Stimulated activated CD4-positive, alpha-beta T cell treated with anti-CD3 and anti-CD28 coated beads, Interleukin-15, amount 100 ng/mL, for 24 hours (primary cell): Measurements from ENCODE around the gene ALOX5.
"Not testable (repeated sequence)": the region's sequence is repeated elsewhere in the genome, so short reads cannot be mapped to it uniquely, and the experiment has no call there.

ENCODE experiments used
- DNase-seq: peaks from one replicate; pipeline ENCODE4 v3.0.0-alpha.2; 2020

Gene ALOX5

DNA sequence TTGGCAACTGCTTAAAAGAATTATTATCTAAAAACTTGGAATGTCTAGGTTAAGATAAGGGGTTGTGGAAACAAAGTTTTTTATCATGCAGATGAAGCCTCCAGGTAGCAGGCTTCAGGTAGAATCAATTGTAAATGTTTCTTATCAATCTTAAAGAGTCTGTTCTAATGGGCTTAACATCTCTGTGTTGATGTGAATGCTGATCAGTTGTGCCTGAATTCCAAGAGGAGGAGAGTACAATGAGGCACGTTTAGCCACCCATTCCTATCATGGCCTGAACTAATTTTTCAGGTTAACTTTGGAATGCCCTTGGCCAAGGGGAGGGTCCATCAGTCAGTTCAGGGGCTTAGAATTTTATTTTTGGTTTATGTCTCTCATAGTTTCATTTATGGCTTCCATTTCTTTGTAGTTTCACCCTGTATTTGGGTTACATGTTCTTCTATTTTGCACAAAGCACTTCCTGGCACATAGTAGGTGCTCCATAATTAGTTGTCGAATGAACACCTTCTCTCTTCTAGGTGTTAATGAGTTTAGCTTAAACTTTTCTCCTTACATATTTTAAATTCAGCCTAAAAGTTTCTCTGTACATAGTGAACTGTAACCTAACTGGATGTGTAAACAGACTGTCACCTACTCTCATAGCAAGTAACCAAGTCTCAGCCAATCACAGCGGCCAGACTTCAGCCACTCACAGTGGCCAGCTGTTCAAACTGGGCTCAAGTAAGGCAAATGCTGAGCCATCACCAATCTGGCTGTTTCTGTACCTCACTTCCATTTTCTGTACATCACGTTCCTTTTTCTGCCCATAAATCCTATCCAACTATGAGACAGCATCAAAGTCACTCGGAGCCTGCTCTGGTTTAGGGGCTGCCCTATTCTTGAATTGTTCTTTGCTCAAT, 34.7 kb downstream of the ALOX5 start:
- no peak for DNase-seq

DNA sequence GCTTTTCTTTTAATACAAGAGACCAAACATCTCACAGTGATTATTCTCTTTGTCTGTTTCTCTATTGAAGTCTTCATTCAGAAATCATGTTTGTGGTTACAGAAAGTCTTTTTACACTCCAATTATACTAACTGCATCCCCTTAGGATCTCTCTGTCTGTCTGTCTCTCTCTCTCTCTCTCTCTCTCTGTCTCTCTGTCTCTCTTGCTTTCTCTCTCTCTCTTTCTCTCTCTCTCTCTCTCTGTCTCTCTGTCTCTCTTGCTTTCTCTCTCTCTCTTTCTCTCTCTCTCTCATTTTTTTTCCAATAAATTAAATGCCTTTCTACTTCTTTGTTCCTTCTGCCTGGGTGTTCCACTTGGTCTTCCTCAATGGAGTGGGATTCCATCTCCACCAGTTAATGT, 35.3 kb downstream of the ALOX5 start:
- DNase-seq: not testable (repeated sequence)

DNA sequence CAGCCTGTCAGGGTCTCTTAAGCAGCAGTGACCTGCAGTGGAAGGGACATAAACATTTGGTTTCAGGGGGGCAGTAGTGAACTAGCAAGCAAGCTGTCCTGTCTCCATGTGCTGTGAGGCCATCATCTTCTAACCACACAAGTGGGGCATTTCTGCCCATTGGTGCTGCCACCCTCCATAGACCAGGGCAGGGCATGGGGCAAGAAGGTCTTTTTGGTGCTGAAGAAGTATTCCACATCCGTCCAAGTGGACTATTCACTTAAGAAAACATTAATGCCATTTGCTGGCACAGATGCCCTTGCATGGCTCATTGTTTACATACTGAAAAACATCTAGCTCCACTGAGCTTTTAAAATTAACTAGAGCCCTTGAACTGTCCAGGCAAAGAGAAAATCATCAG, 35.8 kb downstream of the ALOX5 start:
- DNase-seq: no peak

DNA sequence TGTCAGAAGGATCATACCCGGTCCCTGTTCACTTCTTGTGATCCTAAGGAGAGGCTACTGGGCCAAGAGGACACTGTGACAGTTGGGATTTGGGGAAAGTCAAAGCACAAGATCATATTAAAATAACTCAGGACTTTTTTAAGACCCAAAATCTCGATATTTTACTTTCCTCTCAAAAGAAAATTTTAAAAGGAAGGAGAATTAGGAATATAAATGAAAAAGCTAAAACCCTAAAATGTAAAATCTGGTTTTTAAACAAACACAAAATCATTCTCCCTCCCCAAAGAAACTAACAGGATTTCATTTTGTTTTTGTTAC, 36.4 kb downstream of the ALOX5 start:
- DNase-seq: no peak

DNA sequence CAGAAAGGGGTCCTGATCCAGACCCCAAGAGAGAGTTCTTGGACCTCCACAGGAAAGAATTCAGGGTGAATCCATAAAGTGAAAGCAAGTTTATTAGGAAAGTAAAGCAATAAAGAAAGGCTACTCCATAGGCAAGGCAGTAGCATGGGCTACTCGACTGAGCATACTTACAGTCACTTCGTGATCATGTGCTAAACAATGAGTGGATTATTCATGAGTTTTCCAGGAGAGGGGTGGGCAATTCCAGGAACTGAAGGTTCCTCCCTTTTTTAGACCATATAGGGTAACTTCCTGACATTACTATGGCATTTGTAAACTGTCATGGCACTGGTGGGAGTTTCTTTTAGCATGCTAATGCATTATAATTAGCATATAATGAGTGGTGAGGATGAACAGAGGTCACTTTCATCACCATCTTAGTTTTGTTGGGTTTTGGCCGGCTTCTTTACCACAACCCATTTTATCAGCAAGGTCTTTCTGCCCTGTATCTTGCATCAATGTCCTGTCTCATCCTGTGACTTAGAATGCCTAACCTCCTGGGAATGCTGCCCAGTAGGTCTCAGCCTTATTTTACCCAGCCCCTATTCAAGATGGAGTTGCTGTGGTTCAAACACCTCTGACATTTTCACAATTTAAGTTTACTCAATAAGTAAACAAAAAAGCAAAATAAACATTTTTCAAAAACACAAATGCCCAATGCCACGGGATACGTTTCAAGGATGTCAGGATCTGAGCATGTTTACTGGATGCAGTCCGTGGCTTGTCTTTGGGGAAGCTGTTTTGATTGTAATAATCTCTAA, 37.0 kb downstream of the ALOX5 start:
- no peak for DNase-seq

DNA sequence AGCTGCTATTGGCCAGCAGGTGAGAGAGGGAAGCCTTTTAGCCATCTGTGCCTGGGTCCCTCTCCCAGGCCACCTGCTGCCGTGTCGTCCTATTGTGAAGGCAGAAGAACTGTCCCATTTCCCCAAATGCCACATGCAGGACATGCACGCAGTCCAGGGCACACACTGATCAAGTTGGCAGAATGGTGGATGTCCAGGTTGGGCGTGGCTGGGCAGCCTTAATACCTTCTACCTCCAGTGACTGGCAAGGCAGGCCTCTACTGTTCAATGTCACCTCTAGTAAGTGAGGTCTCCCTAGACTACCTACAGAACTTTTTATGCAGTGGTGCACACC, 37.6 kb downstream of the ALOX5 start:
- no peak for DNase-seq

DNA sequence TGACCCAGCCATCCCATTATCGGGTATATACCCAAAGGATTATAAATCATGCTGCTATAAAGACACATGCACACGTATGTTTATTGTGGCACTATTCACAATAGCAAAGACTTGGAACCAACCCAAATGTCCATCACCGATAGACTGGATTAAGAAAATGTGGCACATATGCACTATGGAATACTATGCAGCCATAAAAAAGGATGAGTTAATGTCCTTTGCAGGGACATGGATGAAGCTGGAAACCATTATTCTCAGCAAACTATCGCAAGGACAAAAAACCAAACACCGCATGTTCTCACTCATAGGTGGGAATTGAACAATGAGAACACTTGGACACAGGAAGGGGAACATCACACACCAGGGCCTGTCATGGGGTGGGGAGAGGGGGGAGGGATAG, 41.0 kb downstream of the ALOX5 start:
- DNase-seq: not testable (repeated sequence)

DNA sequence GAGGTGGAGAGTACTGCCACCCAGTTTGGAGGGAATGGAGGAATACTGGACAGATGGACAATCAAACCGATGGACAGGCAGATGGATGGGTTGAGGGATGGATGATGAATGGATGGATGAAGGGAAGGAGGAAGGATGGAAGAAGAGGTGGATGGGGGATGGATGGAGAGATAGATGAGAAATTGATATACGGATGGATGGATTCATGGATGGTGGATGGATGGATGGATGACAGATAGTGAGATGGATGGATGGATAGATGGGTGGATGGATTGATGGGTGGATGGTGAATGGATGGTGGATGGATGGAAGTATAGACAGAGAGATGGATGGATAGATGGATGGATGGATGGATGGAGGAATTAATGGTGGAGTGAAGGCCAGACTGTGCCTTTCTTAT, 42.6 kb downstream of the ALOX5 start:
- DNase-seq: no peak

DNA sequence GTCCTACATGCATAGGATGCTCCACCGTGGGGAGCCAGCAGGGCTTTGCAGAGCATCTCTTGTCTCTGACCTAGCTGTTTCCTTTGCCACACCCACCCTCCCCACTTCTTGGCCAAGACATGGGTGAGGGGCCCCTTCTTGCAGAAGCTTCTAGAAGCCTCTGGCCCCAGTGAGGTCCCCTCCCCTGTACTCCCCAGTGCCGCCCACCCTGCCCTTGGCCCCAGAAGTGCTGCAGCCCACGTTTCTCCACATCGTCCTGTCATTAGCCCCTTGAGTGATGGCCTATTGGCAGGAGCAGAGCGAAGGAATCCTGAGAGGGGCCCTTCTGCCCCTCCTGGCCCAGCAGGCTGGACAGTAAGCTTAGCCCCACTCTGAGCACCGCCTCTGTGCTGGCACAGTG, 43.7 kb downstream of the ALOX5 start:
- DNase-seq: no peak

DNA sequence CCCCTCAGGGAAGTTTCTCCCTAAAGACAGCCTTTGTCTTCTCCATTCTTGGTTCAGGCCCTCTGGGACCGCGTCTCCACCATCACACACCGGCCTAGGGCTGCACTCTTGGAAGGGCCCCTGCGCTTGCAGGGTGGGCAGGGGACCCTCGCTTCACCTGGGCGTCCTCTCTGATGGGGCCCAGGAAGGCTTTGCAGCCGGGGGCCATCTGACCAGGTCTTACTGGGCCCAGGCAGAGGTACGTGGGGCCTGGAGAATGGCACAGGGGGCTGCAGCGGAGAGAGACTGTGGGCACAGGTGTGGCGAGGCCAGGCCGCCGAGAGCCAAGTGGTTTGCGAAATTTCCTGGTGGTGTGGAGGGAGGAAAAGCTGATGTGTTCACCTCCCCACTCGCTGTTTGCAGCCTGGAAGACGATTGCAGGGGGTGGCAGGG, 44.4 kb downstream of the ALOX5 start:
- no peak for DNase-seq

DNA sequence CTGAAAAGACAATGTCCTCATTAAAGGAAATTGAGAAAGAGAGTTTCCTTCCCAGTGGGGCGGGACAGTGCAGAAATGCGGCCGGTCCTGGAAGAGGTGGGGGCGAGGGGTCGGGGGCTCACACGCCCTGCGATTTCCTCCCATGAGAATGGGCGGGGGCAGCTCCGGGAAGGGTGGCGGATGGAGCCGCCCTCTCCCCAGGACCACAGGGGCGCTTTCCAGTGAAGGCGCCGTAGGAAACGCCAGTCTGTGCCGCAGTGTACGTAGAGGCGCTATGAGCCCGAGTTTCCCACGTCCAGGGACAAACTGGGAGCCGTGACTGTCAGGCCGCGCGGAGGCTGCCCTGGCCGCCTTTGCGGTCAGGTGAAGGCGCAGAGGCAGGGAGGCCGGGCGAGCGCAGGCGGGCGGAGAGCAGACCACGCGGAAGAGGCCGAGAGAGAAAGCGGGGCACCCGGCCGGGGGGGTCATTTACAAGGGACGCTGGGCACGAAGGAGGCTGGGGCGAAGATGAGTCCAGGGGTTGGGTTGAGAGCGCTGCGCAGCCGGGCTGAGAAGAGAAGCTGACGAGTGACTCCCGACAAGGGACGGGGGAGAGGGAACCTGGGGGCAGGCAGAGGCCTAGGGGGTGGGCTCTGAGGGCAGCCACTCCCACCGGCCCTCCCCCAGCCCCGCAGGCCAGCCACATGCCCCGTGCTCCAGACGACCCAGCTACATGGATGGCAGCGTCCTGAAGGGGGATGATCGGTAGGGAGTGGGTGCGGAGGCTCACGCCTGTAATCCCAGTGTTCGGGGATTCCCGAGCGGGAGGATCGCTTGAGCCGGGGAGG, 45.0 kb downstream of the ALOX5 start:
- DNase-seq: peak; percentile 63

DNA sequence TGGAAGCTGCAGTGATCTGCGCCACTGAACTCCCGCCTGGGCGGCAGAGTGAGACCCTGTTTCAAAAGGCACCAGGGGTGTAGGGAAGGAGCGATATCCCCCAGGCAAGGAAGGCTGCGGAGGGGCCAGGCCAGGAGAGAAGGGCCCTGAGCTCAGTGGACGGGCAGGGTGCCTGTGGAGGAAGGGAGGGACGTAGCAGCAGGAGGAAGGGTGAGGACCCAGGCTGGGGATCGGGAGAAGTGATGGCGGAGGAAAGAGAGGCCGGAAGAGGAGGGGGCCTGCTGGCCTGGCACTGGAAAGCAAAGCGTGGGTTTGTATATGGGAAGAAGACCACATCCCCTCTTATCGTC, 45.6 kb downstream of the ALOX5 start:
- no peak for DNase-seq

DNA sequence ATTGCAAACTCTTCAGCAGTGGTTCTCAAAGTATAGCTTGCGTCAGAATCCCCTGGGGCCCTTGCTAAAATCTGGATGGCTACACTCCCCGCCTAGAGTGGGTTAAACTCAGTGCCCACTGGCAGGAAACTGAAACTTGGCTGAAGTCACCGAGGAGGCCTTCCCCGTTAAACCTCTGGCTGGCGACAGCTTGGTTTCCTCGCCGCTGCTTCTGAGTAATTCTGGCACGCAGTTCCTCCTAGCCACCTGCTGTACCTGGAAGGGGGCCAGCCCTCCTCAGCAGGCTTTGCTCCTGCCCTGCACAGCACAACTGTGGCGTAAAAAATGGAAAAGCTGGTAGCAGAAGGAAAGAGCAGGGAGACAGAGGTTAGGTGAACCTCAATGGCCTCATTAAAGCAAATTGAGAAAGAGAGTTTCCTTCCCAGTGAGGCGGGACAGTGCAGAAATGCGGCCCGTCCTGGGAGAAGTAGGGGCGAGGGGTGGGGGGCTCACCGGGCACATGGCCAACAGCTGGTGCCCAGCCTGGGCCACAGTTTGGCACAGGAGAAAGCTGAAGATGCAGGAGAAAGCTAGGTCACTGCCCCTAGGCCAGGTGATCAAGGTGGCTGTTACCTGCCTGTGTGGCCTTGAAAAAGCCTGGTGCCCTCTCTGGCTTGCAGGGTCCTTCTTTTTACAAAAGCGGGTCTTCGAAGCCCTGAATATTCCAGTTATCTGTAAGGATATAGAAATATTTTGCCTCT, 46.6 kb downstream of the ALOX5 start:
- peak; percentile 57 for DNase-seq

DNA sequence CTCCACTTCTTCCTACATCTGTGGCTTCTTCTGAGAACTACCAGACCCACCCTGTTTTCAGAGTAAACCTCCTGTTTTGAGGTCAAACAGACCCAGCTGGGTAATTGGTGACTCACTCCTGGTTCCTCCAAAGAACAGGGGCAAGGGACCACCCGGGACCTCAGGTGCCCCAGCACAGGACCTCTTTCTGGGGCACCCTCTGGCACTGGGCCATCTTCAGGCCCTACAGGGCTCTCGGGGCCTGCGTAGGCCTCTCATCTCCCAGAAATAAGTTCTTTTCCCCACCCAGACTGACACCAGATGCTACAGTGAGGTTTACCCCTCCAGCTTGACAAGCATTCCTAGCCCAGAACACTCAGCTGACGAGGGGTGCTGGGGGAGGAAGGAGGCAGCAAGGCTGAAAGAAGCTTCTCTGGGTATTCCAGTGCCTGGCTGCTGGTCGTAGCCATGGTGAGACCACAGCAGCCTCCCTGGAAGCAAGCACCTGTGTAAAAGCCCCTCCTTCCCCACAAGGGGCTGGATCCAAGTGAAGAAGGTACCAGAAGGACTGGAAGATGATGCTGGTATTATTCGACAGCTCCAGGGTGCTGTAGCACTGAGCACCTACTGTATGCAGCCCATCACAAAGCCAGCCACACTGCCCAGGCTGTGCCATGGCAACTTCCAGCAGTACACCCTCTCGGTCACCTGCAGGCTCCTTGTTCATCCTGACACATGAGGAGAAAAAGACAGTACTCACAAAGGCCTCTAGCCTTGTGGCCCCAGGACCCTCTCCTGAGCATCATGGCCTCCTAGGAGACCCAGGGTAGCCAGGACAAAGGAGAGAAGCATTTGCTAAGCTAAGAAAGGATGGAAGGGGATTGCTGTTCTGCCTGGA, 47.4 kb downstream of the ALOX5 start:
- no peak for DNase-seq

DNA sequence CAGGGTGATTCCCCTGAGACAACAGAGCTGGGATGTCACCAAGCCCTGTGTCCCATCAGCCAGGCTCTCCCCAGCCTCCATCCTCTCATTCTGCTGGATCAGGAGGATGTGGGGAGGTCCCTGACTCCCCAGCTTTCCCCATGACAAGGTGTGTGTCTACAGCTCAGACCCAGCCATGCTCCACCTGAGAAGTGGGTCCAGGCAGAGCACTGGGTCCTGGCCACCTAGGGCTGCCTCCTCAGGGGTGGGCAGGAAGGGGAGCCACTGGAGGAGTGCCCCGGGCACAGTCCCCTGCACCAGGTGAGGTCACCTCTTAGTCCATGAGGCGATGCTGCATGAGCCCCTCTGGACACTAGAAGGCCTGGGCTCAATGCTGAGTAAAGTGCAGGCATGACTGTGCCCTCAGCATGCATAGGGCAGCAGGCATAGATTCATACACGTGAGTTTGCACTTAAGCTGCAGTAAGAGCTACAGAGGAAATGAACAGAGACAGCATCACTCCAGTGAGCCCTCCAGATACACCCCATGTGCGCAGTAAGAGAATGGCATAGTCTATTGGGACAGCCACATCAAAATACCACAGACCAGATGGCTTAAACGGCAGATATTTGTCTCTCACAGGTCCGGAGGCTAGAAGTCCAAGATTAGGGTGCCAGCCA, 48.3 kb downstream of the ALOX5 start:
- DNase-seq: no peak

DNA sequence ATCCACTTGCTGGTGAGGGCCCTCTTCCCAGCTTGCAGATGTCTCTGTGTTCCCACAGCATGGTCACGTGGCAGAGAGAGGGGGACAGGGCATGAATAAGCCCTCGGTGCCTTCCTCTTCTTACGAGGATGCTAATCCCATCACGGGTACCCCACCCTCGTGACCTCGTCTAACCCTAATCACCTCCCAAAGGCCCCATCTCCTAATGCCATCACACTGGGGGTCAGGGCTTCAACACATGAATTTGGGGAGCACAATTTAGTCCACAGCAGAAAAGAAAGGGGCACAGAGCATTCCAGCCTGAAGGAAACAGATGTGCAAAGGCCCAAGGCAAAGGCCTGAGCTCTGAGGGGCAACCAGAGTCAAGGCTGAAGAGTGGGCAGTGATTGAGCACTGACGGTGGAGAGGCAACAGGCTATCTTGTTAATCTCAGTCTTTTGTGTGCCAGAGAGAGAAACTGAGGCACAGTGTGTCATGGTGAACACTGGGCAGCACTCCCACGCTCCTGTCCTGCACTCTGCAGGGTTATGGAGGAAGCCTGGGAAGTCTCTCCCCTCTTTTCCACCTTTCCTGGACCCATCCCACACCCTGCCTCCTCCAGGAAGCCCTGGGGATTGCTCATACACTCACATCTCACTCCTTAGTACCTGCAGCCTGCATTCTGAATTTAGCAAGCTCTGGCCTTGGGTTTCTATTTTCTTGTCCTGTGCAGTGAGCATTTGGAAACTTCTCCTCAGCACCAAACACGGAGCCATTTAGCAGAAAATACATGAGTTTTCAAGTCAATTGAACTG, 49.0 kb downstream of the ALOX5 start:
- DNase-seq: no peak

DNA sequence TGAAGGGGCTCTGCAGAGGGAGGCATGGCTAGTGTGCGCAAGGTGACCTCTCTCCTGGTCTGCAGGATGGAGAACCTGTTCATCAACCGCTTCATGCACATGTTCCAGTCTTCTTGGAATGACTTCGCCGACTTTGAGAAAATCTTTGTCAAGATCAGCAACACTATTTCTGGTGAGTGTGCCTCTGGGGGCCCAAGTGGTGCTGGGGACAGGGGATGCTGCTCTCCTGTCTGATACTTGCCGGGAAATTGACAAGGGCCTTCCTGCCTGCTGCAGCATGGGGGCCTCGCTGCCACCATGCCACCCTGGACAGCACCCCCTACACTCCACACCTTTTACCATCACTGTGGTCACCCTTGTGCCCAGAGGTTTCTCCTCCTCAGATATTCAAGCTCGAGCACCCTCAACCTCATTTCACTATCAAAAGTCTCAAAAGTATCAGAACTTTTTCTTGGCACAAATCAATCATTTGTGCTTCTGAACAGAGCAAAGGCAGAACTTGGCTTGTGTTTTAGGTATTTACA, 50.0 kb downstream of the ALOX5 start:
- DNase-seq: no peak

DNA sequence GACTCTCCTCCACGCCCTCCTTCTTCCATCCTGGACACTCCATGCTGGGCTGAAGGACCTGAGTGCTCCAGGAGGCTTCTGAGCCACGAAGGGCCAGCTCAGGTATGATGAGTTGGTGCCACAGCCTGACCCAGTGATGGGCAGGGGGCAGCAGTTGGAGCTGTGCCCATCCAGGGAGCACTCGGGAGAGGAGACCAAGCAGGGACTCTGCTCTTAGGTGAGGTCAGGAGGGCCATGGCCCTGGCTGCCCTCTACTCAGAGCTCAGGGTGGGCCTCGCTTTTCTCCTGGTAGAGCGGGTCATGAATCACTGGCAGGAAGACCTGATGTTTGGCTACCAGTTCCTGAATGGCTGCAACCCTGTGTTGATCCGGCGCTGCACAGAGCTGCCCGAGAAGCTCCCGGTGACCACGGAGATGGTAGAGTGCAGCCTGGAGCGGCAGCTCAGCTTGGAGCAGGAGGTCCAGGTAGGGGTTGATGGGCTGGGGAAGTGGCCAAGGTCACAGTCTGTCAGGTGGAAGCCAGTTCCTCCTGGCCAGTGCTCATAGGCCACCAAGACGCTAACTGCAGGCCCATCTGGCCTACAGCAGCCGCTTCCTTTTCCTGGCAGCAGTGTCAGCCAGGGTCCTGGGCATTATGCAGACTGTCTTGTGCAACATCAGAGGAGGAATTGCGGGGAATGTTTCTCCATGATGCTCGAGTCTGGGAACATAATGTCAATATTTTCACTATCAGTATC, 50.8 kb downstream of the ALOX5 start:
- DNase-seq: no peak
